Mesenchymal stem cell (in vitro differentiated cells and primary cell): ENCODE data around the gene MYOT.

Source experiments
- DNase-seq: peaks from one replicate; pipeline ENCODE4 v3.0.0-alpha.2; 2013
- H2AFZ ChIP-seq: one replicate; pipeline ENCODE4 v1.6.1; 2013; ENCODE audit warnings: low read depth, mild to moderate bottlenecking, control low read depth, inconsistent platforms, low read length, moderate library complexity
- H2AK5ac ChIP-seq: 2 replicates; pipeline ENCODE4 v1.6.1; 2013; ENCODE audit warnings: low read length, moderate library complexity, mild to moderate bottlenecking, inconsistent platforms; ENCODE audit not compliant: severe bottlenecking
- H2BK120ac ChIP-seq: one replicate; pipeline ENCODE4 v1.6.1; 2013; ENCODE audit warnings: low read depth, mild to moderate bottlenecking, inconsistent platforms, low read length, moderate library complexity
- H2BK12ac ChIP-seq, 2 experiments: one replicate each; pipeline ENCODE4 v1.6.1; 2013; ENCODE audit warnings: inconsistent platforms in 2 of 2, low read length in 2 of 2, mild to moderate bottlenecking in 2 of 2, moderate library complexity in 2 of 2, control low read depth in 1 of 2
- H2BK15ac ChIP-seq: one replicate; pipeline ENCODE4 v1.6.1; 2013; ENCODE audit warnings: mild to moderate bottlenecking, low read depth, inconsistent platforms; ENCODE audit not compliant: poor library complexity, severe bottlenecking
- H2BK5ac ChIP-seq: 2 replicates; pipeline ENCODE4 v1.6.1; 2013; ENCODE audit warnings: low read depth, mild to moderate bottlenecking, low read length, control low read depth, inconsistent platforms; ENCODE audit not compliant: poor library complexity, severe bottlenecking
- H3K14ac ChIP-seq, 2 experiments: one replicate each; pipeline ENCODE4 v1.6.1; 2013; ENCODE audit warnings: inconsistent platforms in 2 of 2, low read length in 2 of 2, control low read depth in 1 of 2, mild to moderate bottlenecking in 1 of 2, moderate library complexity in 1 of 2
- H3K18ac ChIP-seq, 2 experiments: one replicate each; pipeline ENCODE4 v1.6.1; 2013; ENCODE audit warnings: inconsistent platforms in 2 of 2, low read length in 2 of 2, control low read depth in 1 of 2, low read depth in 1 of 2, mild to moderate bottlenecking in 1 of 2
- H3K23ac ChIP-seq, 2 experiments: one replicate each; pipeline ENCODE4 v1.6.1; 2013; ENCODE audit warnings: inconsistent platforms in 2 of 2, low read length in 2 of 2, mild to moderate bottlenecking in 2 of 2, moderate library complexity in 2 of 2, control low read depth in 1 of 2
- H3K27ac ChIP-seq: 2 replicates; pipeline ENCODE4 v1.5.1; 2013; ENCODE audit warnings: mild to moderate bottlenecking, moderate library complexity, low read length, control low read depth, inconsistent platforms; ENCODE audit not compliant: poor library complexity, severe bottlenecking
- H3K27me3 ChIP-seq, 2 experiments: 2 replicates each; pipeline versions ENCODE4 v1.6.1 to v1.7.0; 2013; ENCODE audit warnings: low read length in 2 of 2, mild to moderate bottlenecking in 2 of 2, moderate library complexity in 2 of 2, control low read depth in 1 of 2, inconsistent platforms in 1 of 2; ENCODE audit not compliant: control insufficient read depth in 1 of 2, insufficient read depth in 1 of 2
- H3K36me3 ChIP-seq, 2 experiments: 2 replicates each; pipeline versions ENCODE4 v1.6.1 to v1.7.0; 2013; ENCODE audit warnings: low read length in 2 of 2, control low read depth in 1 of 2, inconsistent platforms in 1 of 2, low read depth in 1 of 2, mild to moderate bottlenecking in 1 of 2; ENCODE audit not compliant: insufficient read depth in 2 of 2, control insufficient read depth in 1 of 2
- H3K4ac ChIP-seq, 2 experiments: one replicate each; pipeline ENCODE4 v1.6.1; 2013; ENCODE audit warnings: inconsistent platforms in 2 of 2, low read length in 2 of 2, mild to moderate bottlenecking in 2 of 2, moderate library complexity in 2 of 2, control low read depth in 1 of 2, low read depth in 1 of 2
- H3K4me1 ChIP-seq: 2 replicates; pipeline ENCODE4 v1.6.1; 2013; ENCODE audit warnings: low read depth, low read length, control low read depth; ENCODE audit not compliant: control insufficient read depth, insufficient read depth
- H3K4me2 ChIP-seq: 2 replicates; pipeline ENCODE4 v1.6.1; 2013; ENCODE audit warnings: low read length, mild to moderate bottlenecking, inconsistent platforms; ENCODE audit not compliant: poor library complexity, severe bottlenecking
- H3K4me3 ChIP-seq, 2 experiments: 2 replicates each; pipeline versions ENCODE4 v1.5.1 to v1.7.0; 2013; ENCODE audit warnings: low read length in 2 of 2, mild to moderate bottlenecking in 2 of 2, control low read depth in 1 of 2, low read depth in 1 of 2; ENCODE audit not compliant: insufficient read depth in 1 of 2
- H3K79me1 ChIP-seq: replicated peaks from 2 replicates; pipeline ENCODE4 v1.6.1; 2013; ENCODE audit warnings: mild to moderate bottlenecking, control low read depth, low read length, inconsistent platforms; ENCODE audit not compliant: poor library complexity, severe bottlenecking
- H3K9ac ChIP-seq: 2 replicates; pipeline ENCODE4 v1.7.0; 2013; ENCODE audit warnings: mild to moderate bottlenecking, low read length, moderate library complexity
- H3K9me3 ChIP-seq: 2 replicates; pipeline ENCODE4 v1.7.0; 2013; ENCODE audit warnings: mild to moderate bottlenecking, low read length; ENCODE audit not compliant: control insufficient read depth
- H4K8ac ChIP-seq: one replicate; pipeline ENCODE4 v1.6.1; 2013; ENCODE audit warnings: inconsistent platforms, mild to moderate bottlenecking, low read length, moderate library complexity
- H4K91ac ChIP-seq: one replicate; pipeline ENCODE4 v1.6.1; 2013; ENCODE audit warnings: mild to moderate bottlenecking, low read length, inconsistent platforms
- WGBS: methylation state at CpG from one replicate; pipeline ENCODE4 v1.1.7; 2013; ENCODE audit warnings: mixed read lengths; 5-methylcytosine and 5-hydroxymethylcytosine counted together

MYOT gene

DNA sequence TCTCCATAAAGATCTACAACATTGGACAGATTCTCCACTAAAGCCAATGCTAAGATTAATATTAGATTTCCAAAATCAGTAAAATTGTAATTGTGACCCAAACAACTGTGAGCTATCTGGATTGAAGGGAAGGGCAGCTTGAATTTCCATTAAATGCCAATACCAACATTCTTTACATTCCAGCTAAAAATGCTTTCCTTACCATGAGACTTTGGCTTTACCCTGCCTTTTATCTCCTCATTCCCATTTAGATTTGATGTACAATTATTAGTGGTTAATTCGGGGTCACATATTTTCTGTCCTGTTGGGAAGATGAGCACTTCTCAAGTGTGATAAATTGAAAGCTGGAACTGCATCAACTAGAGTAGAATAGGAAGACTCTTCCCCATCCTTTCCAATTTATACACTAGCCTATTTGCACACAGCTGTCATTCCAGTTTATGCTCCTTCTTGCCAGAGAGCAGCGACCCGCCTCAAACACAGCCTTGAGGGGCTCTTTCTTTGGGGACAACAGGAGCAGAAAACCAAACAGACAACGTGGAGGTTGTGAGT, 33.1 kb upstream of the MYOT start:
- Histone ChIP-seq H2BK120ac (no peak overlapping the region), H3K14ac (no peak overlapping the region), H3K27me3 (no peaks in the 10 kb centered on the region), H4K8ac (no peak overlapping the region), H3K4me1 (peaks cover 2% of the 10 kb centered on the region), H2BK15ac (no peak overlapping the region), H4K91ac (no peak overlapping the region), H3K4ac (no peak overlapping the region), H2AK5ac (no peak overlapping the region), H3K9ac (no peak overlapping the region), H3K4me3 (no peak overlapping the region), H2BK5ac (no peak overlapping the region), H3K9me3 (no peaks in the 10 kb centered on the region), H3K36me3 (no peaks in the 10 kb centered on the region), H3K79me1 (no peaks in the 10 kb centered on the region), H3K23ac (no peak overlapping the region), H3K18ac (no peak overlapping the region), H2BK12ac (no peak overlapping the region), H3K27ac (no peak overlapping the region), H2AFZ (no peak overlapping the region), H3K4me2 (no peak overlapping the region)
- 83% methylated on average over 2 of the region's 4 CpGs for WGBS
- DNase-seq, result no peak

GRCh38 chr5:137836298-137836697, 31.4 kb upstream of the MYOT start:
- no peak overlapping the region for H2BK12ac ChIP-seq
- H3K18ac ChIP-seq, result no peak overlapping the region
- H3K4me2 ChIP-seq, result no peak overlapping the region
- no peaks in the 10 kb centered on the region for H3K79me1 ChIP-seq
- no peaks in the 10 kb centered on the region for H3K9me3 ChIP-seq
- H3K27ac ChIP-seq, result no peak overlapping the region
- no peak overlapping the region for H2AK5ac ChIP-seq
- H3K23ac ChIP-seq, result no peak overlapping the region
- no peak overlapping the region for H3K14ac ChIP-seq
- WGBS, result 100% methylated on average over 1 of the region's 1 CpG
- H2BK5ac ChIP-seq, result no peak overlapping the region
- no peak overlapping the region for H2BK120ac ChIP-seq
- DNase-seq, result no peak
- H4K8ac ChIP-seq, result no peak overlapping the region
- H3K4ac ChIP-seq, result no peak overlapping the region
- no peak overlapping the region for H4K91ac ChIP-seq
- H2AFZ ChIP-seq, result no peak overlapping the region
- H3K27me3 ChIP-seq, result no peaks in the 10 kb centered on the region
- no peak overlapping the region for H3K4me3 ChIP-seq
- H3K9ac ChIP-seq, result no peak overlapping the region
- no peaks in the 10 kb centered on the region for H3K36me3 ChIP-seq
- H2BK15ac ChIP-seq, result no peak overlapping the region
- peaks cover 2% of the 10 kb centered on the region for H3K4me1 ChIP-seq

GRCh38 chr5:137836997-137837396, 30.7 kb upstream of the MYOT start:
- Histone ChIP-seq H3K18ac (no peak overlapping the region), H3K79me1 (no peaks in the 10 kb centered on the region), H2AFZ (no peak overlapping the region), H2BK120ac (no peak overlapping the region), H2AK5ac (no peak overlapping the region), H3K14ac (no peak overlapping the region), H3K36me3 (no peaks in the 10 kb centered on the region), H3K27ac (no peak overlapping the region), H3K4ac (no peak overlapping the region), H4K91ac (no peak overlapping the region), H3K9me3 (no peaks in the 10 kb centered on the region), H3K27me3 (no peaks in the 10 kb centered on the region), H2BK15ac (no peak overlapping the region), H3K4me3 (no peak overlapping the region), H3K23ac (no peak overlapping the region), H3K4me1 (peaks cover 2% of the 10 kb centered on the region), H2BK5ac (no peak overlapping the region), H3K9ac (no peak overlapping the region), H4K8ac (no peak overlapping the region), H3K4me2 (no peak overlapping the region), H2BK12ac (no peak overlapping the region)
- no peak for DNase-seq

- no CpG with 5 or more reads among the region's 2 CpGs for WGBS
- H4K91ac ChIP-seq, result no peak overlapping the region
Measured at GRCh38 chr5:137837491-137838394, 29.9 kb upstream of the MYOT start.

More at GRCh38 chr5:137837491-137838394, 29.9 kb upstream of the MYOT start:
- Histone ChIP-seq H3K4me1 (peaks cover 2% of the 10 kb centered on the region), H3K4ac (no peak overlapping the region), H2AFZ (no peak overlapping the region), H3K36me3 (no peaks in the 10 kb centered on the region), H3K23ac (no peak overlapping the region), H3K18ac (no peak overlapping the region), H3K9ac (peak overlapping the region; percentile 12), H2AK5ac (no peak overlapping the region), H4K8ac (no peak overlapping the region), H3K79me1 (no peaks in the 10 kb centered on the region), H2BK5ac (no peak overlapping the region), H3K27me3 (no peaks in the 10 kb centered on the region), H2BK120ac (no peak overlapping the region), H2BK12ac (no peak overlapping the region), H3K27ac (no peak overlapping the region), H3K4me3 (no peak overlapping the region), H2BK15ac (no peak overlapping the region), H3K9me3 (no peaks in the 10 kb centered on the region), H3K14ac (no peak overlapping the region), H3K4me2 (no peak overlapping the region)
- DNase-seq, result no peak
